Smooth muscle cell (in vitro differentiated cells): ENCODE measurements around the gene ARHGEF4. TPM values are rescaled to one million over a fixed set of nuclear protein-coding genes. Genes with fewer than 3 reads are reported as not detected.

Experiments used
- DNase-seq: peaks from one replicate; lab custom pipeline; 2025; ENCODE audit not compliant: unreplicated experiment; lab: John Stamatoyannopoulos, UW
- H2AFZ ChIP-seq: fragments of 200-600 bp; sonication (generic); 2 replicates; pipeline ENCODE4 v1.6.0; 2016; ENCODE audit warnings: antibody characterized with exemption, low read depth, mild to moderate bottlenecking
- H3F3A ChIP-seq: fragments of 200-600 bp; sonication (generic); 2 replicates; pipeline ENCODE4 v1.6.0; 2017; ENCODE audit warnings: antibody characterized with exemption, low read depth
- H3K27ac ChIP-seq: fragments of 200-600 bp; sonication (generic); 2 replicates; pipeline ENCODE4 v1.5.1; 2016; ENCODE audit warnings: low read depth, mild to moderate bottlenecking
- H3K27me3 ChIP-seq: fragments of 200-600 bp; sonication (generic); 2 replicates; pipeline ENCODE4 v1.6.1; 2016; ENCODE audit warnings: low read depth, mild to moderate bottlenecking
- H3K36me3 ChIP-seq: fragments of 200-600 bp; sonication (generic); 2 replicates; pipeline ENCODE4 v1.5.1; 2016; ENCODE audit warnings: low read depth
- H3K4me1 ChIP-seq: fragments of 200-600 bp; sonication (generic); 2 replicates; pipeline ENCODE4 v1.5.1; 2016; ENCODE audit warnings: low read depth
- H3K4me2 ChIP-seq: fragments of 200-600 bp; sonication (generic); 2 replicates; pipeline ENCODE4 v1.6.0; 2016; ENCODE audit warnings: mild to moderate bottlenecking
- H3K4me3 ChIP-seq: fragments of 200-600 bp; sonication (generic); 2 replicates; pipeline ENCODE4 v1.5.1; 2016; ENCODE audit warnings: mild to moderate bottlenecking
- H3K79me2 ChIP-seq: fragments of 200-600 bp; sonication (generic); 2 replicates; pipeline ENCODE4 v1.6.0; 2016; ENCODE audit warnings: low read depth, mild to moderate bottlenecking
- H3K9ac ChIP-seq: fragments of 200-600 bp; sonication (generic); 2 replicates; pipeline ENCODE4 v1.6.0; 2016; ENCODE audit warnings: low read depth
- H3K9me3 ChIP-seq: fragments of 200-600 bp; sonication (generic); replicated peaks from 2 replicates; pipeline ENCODE4 v1.5.1; 2016; ENCODE audit warnings: low read depth
- H4K20me1 ChIP-seq: fragments of 200-600 bp; sonication (generic); 2 replicates; pipeline ENCODE4 v1.6.0; 2016; ENCODE audit warnings: low read depth
- WGBS: methylation state at CpG from one replicate; pipeline ENCODE4 v1.1.7; 2016; ENCODE audit warnings: low lambda C conversion rate; 5-methylcytosine and 5-hydroxymethylcytosine counted together
- polyA plus RNA-seq: library from polyadenylated mRNA; unstranded; fragments of >200 nt; fragmentation: Nextera tagmentation; extraction: Ambion mirVana; gene quantifications from 2 replicates; pipeline ENCODE4 v1.2.1, GENCODE V29; 2016
- total RNA-seq: library from RNA; depleted of rRNA; stranded (reverse); fragments of >200 nt; gene quantifications from 2 replicates; pipeline ENCODE4 v1.2.3, GENCODE V29; 2014
- TF ChIP-seq, protein P1 (sequence below): fragments of 200-600 bp; sonication (generic); IDR thresholded peaks from 2 replicates; pipeline ENCODE4 v1.5.1; 2017; ENCODE audit warnings: borderline replicate concordance, mild to moderate bottlenecking, antibody characterized with exemption; ENCODE audit not compliant: insufficient read depth, poor library complexity, severe bottlenecking

The ARHGEF4 gene
- total and polyA plus RNA-seq, 2 experiments from 2014 or later, result 14.9 to 16.0 TPM

DNA sequence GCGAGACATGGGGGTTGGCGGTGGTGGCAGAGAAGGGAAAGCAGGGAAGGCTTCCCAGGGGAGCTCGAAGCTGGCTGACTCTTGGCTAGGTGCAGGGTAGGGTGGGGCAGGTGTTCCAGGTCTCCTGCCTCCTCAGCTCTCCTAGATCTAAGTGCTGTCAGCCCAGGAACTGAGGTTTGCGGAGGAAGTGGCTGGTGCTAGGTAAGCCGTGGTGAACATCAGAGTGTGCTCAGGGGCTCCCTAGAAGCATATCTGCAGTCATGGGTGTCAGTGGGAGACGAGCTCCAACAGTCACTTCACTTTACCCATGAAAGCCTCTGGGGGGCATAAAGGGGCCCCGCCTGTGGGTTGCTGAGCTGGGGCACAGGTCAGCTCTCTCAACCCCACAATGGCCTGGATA lies 34.1 kb downstream of the ARHGEF4 start:
- Histone ChIP-seq H3K9ac (no peak overlapping the region), H3K36me3 (no peaks in the 10 kb centered on the region), H3K79me2 (no peaks in the 10 kb centered on the region), H4K20me1 (no peaks in the 10 kb centered on the region), H3K4me2 (no peak overlapping the region), H2AFZ (no peak overlapping the region), H3K9me3 (no peaks in the 10 kb centered on the region), H3K27ac (no peak overlapping the region), H3K4me1 (peaks cover 33% of the 10 kb centered on the region), H3K27me3 (no peaks in the 10 kb centered on the region), H3F3A (no peaks in the 10 kb centered on the region), H3K4me3 (no peak overlapping the region)
- DNase-seq, result no peak
- TF ChIP-seq, protein P1, sequence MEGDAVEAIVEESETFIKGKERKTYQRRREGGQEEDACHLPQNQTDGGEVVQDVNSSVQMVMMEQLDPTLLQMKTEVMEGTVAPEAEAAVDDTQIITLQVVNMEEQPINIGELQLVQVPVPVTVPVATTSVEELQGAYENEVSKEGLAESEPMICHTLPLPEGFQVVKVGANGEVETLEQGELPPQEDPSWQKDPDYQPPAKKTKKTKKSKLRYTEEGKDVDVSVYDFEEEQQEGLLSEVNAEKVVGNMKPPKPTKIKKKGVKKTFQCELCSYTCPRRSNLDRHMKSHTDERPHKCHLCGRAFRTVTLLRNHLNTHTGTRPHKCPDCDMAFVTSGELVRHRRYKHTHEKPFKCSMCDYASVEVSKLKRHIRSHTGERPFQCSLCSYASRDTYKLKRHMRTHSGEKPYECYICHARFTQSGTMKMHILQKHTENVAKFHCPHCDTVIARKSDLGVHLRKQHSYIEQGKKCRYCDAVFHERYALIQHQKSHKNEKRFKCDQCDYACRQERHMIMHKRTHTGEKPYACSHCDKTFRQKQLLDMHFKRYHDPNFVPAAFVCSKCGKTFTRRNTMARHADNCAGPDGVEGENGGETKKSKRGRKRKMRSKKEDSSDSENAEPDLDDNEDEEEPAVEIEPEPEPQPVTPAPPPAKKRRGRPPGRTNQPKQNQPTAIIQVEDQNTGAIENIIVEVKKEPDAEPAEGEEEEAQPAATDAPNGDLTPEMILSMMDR, result no peak
- WGBS, result 92% methylated on average over 7 of the region's 7 CpGs

DNA sequence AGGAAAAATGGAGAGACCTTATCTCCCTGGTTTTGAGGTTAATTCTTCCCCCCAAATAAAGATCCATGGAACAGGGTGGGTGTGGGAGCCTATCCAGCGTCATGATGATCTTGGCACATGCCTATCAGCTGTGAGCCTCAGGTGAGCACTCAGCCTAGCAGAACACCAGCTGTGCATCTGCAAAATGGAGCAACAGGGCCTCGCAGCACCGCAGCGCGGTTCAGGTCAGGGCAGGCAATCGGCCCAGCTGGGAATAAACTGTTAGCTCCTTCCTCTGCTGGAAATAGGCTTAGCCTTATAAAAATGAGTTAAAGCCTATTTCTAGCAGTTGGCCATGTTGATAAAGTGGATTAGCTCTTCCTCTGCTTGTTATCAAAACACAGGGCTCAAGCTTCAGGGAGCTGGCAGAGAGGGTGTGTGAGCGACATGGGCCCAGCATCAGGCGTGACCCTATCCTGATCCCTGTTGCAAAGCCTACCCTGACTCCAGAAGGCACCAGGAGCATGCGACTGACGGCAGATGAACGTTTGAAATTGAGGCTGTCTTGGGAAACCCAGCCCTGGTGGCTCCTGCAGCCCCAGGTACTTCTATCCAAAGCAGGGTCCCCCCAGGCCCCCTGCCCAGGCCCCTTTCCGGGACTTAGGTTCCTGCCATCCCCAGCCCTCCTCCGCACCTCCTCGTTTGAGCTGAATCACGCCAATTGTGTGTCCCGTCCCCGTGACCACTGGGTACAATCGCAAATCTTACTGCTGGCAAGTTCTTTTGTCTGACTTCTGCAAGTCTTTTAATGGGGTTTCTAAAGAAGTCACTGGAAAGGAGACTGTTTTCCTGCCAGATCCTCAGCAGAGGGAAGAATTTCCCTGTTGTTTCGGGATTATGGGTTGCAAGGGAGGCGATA lies 35.4 kb downstream of the ARHGEF4 start:
- H3K79me2 ChIP-seq, result no peaks in the 10 kb centered on the region
- H3F3A ChIP-seq, result no peaks in the 10 kb centered on the region
- no peaks in the 10 kb centered on the region for H4K20me1 ChIP-seq
- 69% methylated on average over 20 of the region's 20 CpGs for WGBS
- no peak overlapping the region for H3K4me3 ChIP-seq
- TF ChIP-seq, protein P1, result no peak
- H3K4me1 ChIP-seq, result peaks cover 33% of the 10 kb centered on the region
- H2AFZ ChIP-seq, result no peak overlapping the region
- no peaks in the 10 kb centered on the region for H3K36me3 ChIP-seq
- H3K27me3 ChIP-seq, result no peaks in the 10 kb centered on the region
- no peak overlapping the region for H3K27ac ChIP-seq
- no peak overlapping the region for H3K4me2 ChIP-seq
- DNase-seq, result no peak
- H3K9me3 ChIP-seq, result no peaks in the 10 kb centered on the region
- no peak overlapping the region for H3K9ac ChIP-seq

DNA sequence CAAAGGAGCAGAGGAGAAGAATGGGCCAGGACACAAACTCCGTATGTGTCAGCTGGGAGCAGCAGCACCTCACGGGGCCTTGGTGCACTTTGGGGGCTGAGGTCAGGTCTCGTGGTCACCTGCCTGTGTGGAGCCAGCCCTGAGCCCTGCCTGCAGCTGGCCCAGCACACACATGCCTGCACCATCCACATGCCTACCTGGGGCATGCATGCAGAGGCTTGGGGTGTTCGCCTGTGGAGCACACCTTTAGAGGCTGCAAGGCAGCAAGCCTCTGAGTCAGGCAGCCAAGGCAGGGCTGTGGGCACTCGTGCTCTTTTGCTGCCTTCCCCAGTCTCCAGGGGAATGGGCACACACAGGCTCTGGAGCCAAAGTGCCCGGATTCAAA lies 36.0 kb downstream of the ARHGEF4 start:
- Histone ChIP-seq H3K36me3 (no peaks in the 10 kb centered on the region), H3K79me2 (no peaks in the 10 kb centered on the region), H4K20me1 (no peaks in the 10 kb centered on the region), H2AFZ (no peak overlapping the region), H3K4me3 (no peak overlapping the region), H3K9ac (no peak overlapping the region), H3K4me2 (no peak overlapping the region), H3K27me3 (no peaks in the 10 kb centered on the region), H3K9me3 (no peaks in the 10 kb centered on the region), H3K27ac (no peak overlapping the region), H3K4me1 (peaks cover 33% of the 10 kb centered on the region), H3F3A (no peaks in the 10 kb centered on the region)
- TF ChIP-seq, protein P1, result no peak
- DNase-seq, result no peak
- WGBS, result 86% methylated on average over 6 of the region's 6 CpGs
